ENCODE measurements around the gene SH3PXD2A.

GRCh38 chr10:103765981-103766380 is 89.4 kb downstream of the SH3PXD2A start:
- TF ChIP-seq, protein P1, sequence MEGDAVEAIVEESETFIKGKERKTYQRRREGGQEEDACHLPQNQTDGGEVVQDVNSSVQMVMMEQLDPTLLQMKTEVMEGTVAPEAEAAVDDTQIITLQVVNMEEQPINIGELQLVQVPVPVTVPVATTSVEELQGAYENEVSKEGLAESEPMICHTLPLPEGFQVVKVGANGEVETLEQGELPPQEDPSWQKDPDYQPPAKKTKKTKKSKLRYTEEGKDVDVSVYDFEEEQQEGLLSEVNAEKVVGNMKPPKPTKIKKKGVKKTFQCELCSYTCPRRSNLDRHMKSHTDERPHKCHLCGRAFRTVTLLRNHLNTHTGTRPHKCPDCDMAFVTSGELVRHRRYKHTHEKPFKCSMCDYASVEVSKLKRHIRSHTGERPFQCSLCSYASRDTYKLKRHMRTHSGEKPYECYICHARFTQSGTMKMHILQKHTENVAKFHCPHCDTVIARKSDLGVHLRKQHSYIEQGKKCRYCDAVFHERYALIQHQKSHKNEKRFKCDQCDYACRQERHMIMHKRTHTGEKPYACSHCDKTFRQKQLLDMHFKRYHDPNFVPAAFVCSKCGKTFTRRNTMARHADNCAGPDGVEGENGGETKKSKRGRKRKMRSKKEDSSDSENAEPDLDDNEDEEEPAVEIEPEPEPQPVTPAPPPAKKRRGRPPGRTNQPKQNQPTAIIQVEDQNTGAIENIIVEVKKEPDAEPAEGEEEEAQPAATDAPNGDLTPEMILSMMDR (IDR thresholded peaks at IDR 0.05): no peak
- TF ChIP-seq POLR2A (IDR thresholded peaks at IDR 0.05): no peak
